Kidney (tissue), 14 donors: ENCODE data around the gene OR1J4. TPM values are rescaled to one million over a fixed set of nuclear protein-coding genes. Genes with fewer than 3 reads are reported as not detected.

Experiments
- DNase-seq, 5 donors: peaks; one replicate each; pipeline ENCODE4 v3.0.0-alpha.2; 2013 to 2020
- FAIRE-seq: peaks from 2 replicates; lab custom pipeline; 2012; peaks lifted over from hg19 to GRCh38; lab: Jason Lieb, UNC
- H3K27ac ChIP-seq, 2 donors: one replicate each; pipeline ENCODE4 v1.7.0; 2013; ENCODE audit warnings: low read depth in 2 of 2, low read length in 2 of 2, inconsistent platforms in 1 of 2
- H3K27me3 ChIP-seq: one replicate; pipeline ENCODE4 v1.7.1; 2013; ENCODE audit warnings: low read length, inconsistent platforms; ENCODE audit not compliant: control insufficient read depth, insufficient read depth
- H3K36me3 ChIP-seq, 3 donors: one replicate each; pipeline versions ENCODE4 v1.7.0 to v1.7.1; 2013; ENCODE audit warnings: low read length in 3 of 3, control low read depth in 1 of 3, inconsistent platforms in 1 of 3; ENCODE audit not compliant: insufficient read depth in 3 of 3, control insufficient read depth in 2 of 3
- H3K4me1 ChIP-seq, 3 donors: one replicate each; pipeline versions ENCODE4 v1.7.0 to v1.7.1; 2013; ENCODE audit warnings: low read length in 3 of 3, inconsistent platforms in 1 of 3, low read depth in 1 of 3; ENCODE audit not compliant: control insufficient read depth in 2 of 3, insufficient read depth in 2 of 3
- H3K4me3 ChIP-seq, 3 donors: one replicate each; pipeline versions ENCODE4 v1.7.0 to v1.8.1; 2013; ENCODE audit warnings: low read length in 3 of 3, control low read depth in 1 of 3, inconsistent platforms in 1 of 3
- H3K9ac ChIP-seq, 3 donors: one replicate each; pipeline versions ENCODE4 v1.7.0 to v1.7.1; 2013; ENCODE audit warnings: low read length in 3 of 3, control low read depth in 1 of 3, inconsistent platforms in 1 of 3
- H3K9me3 ChIP-seq, 3 donors: one replicate each; pipeline versions ENCODE4 v1.7.0 to v1.7.1; 2013; ENCODE audit warnings: low read length in 3 of 3, control low read depth in 1 of 3, inconsistent platforms in 1 of 3; ENCODE audit not compliant: control insufficient read depth in 2 of 3, insufficient read depth in 1 of 3
- CTCF ChIP-seq: IDR thresholded peaks from 3 replicates; pipeline ENCODE4 v1.5.1; 2012; ENCODE audit warnings: mild to moderate bottlenecking, moderate library complexity, borderline replicate concordance; ENCODE audit not compliant: insufficient read depth; ENCODE audit errors: extremely low read depth
- intact Hi-C: fragments of 100-400 bp; cut with DNase I; formaldehyde crosslinking; loops from one replicate; pipeline ENCODE4 v1.11.1; 2022
- polyA plus RNA-seq: library from polyadenylated mRNA; stranded (reverse); fragments of 350-450 nt; fragmentation: Illumina TruSeq; extraction: RNeasy Lipid Tissue Mini Kit (QIAGEN cat#74804); gene quantifications from one replicate; pipeline ENCODE4 v1.2.3, GENCODE V29; 2014; ENCODE audit warnings: low read depth, low replicate concordance; ENCODE audit not compliant: insufficient read depth
- total RNA-seq: library from RNA; stranded (reverse); fragmentation: NEBNext Ultra II Directional; extraction: Animal tissue kit (Norgen Biotek cat#: 25700); gene quantifications from one replicate; pipeline ENCODE4 v1.2.1, GENCODE V29; 2021
- donor health status: control.
- donor health status: control.
- donor health status: control.
- donor health status: control.
- donor health status: control.
- donor health status: DM: yes; HTN: yes; CAD: no.
- donor health status: Normal renal cell carcinoma (clear cell type).

OR1J4 gene
- total and polyA plus RNA-seq, 2 donors from 2014 or later: not detected

- Histone ChIP-seq H3K27ac (no peak overlapping the region), H3K9me3 (no peaks in the 10 kb centered on the region), H3K4me1 (no peaks in the 10 kb centered on the region), H3K36me3 (no peaks in the 10 kb centered on the region), H3K9ac (no peak overlapping the region), H3K27me3 (no peaks in the 10 kb centered on the region), H3K4me3 (no peak overlapping the region)
- intact Hi-C loops: no loop called here
- DNase-seq (no peak), FAIRE-seq (no peak)
- no peak for TF ChIP-seq CTCF
These were observed 19.8 kb downstream of the OR1J4 start for GRCh38 chr9:122538757-122539156.

- no peak for TF ChIP-seq CTCF
- no peak for FAIRE-seq
- H3K9ac ChIP-seq: no peak overlapping the region
These were observed 27.3 kb downstream of the OR1J4 start for GRCh38 chr9:122546196-122546595.

GRCh38 chr9:122551371-122551770, 32.4 kb downstream of the OR1J4 start:
- no peak overlapping the region for H3K4me3 ChIP-seq
- no peaks in the 10 kb centered on the region for H3K4me1 ChIP-seq
- peaks cover 0 to 9% (median 0%) of the 10 kb centered on the region in 3 donors for H3K9me3 ChIP-seq
- H3K27me3 ChIP-seq: no peaks in the 10 kb centered on the region
- H3K9ac ChIP-seq: no peak overlapping the region
- DNase-seq: no peak
- intact Hi-C loops: no loop called here
- H3K36me3 ChIP-seq: no peaks in the 10 kb centered on the region
- H3K27ac ChIP-seq: no peak overlapping the region
- no peak for TF ChIP-seq CTCF
- FAIRE-seq: no peak

More at GRCh38 chr9:122546196-122546595, 27.3 kb downstream of the OR1J4 start:
- Histone ChIP-seq H3K4me1 (no peaks in the 10 kb centered on the region), H3K27me3 (no peaks in the 10 kb centered on the region), H3K4me3 (no peak overlapping the region), H3K27ac (no peak overlapping the region), H3K36me3 (no peaks in the 10 kb centered on the region), H3K9me3 (peaks cover 0 to 9% (median 0%) of the 10 kb centered on the region in 3 donors)
- intact Hi-C loops: no loop called here
- no peak for DNase-seq

- DNase-seq (no peak), FAIRE-seq (no peak)
- peaks cover 0 to 9% (median 0%) of the 10 kb centered on the region in 3 donors for H3K9me3 ChIP-seq
- intact Hi-C loops: no loop called here
- H3K27ac ChIP-seq: no peak within 1 kb of the TSS
- H3K4me1 ChIP-seq: no peaks in the 10 kb centered on the region
- no peaks in the 10 kb centered on the region for H3K27me3 ChIP-seq
- no peak within 1 kb of the TSS for H3K9ac ChIP-seq
- no peak for TF ChIP-seq CTCF
- no peak within 1 kb of the TSS for H3K4me3 ChIP-seq
- no peaks in the 10 kb centered on the region for H3K36me3 ChIP-seq
These were observed 33.9 kb downstream of the OR1J4 start, which contains the start of gene OR1N2 for GRCh38 chr9:122552812-122553211. Gene OR1N2 (plus strand): TSS chr9:122553112. CDS start chr9:122553212, 100 bp downstream.
